Mammary microvascular endothelial cell (primary cell): ENCODE measurements around the gene MAPK4. TPM values are rescaled to one million over a fixed set of nuclear protein-coding genes. Genes with fewer than 3 reads are reported as not detected.

Source experiments
- total RNA-seq: library from RNA; depleted of rRNA; stranded (reverse); fragments of >200 nt; gene quantifications from 2 replicates; pipeline ENCODE4 v1.2.3, GENCODE V29; 2015

Gene MAPK4
- not detected in 2 replicates for total RNA-seq

DNA sequence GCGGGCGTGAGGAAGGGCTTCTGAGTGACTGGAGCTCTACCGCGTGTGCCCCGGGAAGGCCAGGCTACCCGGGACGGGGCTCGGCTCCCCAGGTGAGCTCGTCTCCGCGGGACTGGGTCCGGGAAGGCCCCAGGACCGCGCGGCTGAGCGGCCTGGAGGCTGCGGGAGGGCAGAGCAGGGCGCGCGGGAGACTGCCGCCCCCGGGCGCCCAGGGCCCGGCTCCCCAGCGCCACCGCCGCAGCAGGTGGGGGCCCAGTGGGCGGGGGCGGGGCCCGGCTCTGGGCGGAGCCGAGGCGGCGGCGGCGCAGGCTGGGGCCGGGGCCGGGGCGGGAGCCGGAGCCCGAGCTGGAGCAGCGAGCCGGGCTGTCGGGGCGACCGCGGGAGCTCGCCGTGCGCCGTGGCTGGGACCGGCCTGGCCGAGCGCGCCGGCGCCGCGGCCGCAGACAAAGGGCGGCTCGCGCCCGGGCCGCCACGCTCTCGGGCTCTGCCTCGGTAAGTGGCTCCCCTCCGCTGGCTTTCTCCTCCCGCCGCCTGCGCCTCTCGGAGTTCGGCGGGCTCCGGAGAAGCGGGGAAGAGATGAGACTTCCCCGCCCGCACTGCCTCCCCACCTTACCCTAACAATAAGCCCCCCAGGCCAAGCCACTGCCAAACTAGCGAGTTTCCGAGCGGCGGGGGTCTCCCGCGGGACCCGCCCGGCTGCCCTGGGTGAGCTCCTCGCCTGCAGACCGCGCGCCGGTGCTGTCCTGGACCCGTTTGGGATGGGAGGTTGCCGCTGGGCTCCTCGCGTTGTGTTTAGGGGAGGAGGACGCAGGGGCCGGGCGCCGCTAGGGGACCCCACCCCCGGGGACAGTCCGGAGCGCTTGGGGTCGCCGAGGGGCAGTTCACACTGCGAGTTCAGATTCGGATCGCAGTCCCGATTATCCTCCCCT is at the start of gene MAPK4:
MAPK4 (plus strand) TSS at position 336 of the 929 bp plus-strand sequence. CDS start 103,872 bp downstream, outside the sequence.

Other genes starting within 250 kb of the MAPK4 start
- 20.9 and 30.3 TPM in 2 replicates for gene SKA1, start 185.0 kb upstream of the MAPK4 start, total RNA-seq